Measurements from ENCODE around the gene HDGF.
"Not testable (repeated sequence)": the region's sequence is repeated elsewhere in the genome, so short reads cannot be mapped to it uniquely, and the experiment has no call there.

Gene HDGF

DNA sequence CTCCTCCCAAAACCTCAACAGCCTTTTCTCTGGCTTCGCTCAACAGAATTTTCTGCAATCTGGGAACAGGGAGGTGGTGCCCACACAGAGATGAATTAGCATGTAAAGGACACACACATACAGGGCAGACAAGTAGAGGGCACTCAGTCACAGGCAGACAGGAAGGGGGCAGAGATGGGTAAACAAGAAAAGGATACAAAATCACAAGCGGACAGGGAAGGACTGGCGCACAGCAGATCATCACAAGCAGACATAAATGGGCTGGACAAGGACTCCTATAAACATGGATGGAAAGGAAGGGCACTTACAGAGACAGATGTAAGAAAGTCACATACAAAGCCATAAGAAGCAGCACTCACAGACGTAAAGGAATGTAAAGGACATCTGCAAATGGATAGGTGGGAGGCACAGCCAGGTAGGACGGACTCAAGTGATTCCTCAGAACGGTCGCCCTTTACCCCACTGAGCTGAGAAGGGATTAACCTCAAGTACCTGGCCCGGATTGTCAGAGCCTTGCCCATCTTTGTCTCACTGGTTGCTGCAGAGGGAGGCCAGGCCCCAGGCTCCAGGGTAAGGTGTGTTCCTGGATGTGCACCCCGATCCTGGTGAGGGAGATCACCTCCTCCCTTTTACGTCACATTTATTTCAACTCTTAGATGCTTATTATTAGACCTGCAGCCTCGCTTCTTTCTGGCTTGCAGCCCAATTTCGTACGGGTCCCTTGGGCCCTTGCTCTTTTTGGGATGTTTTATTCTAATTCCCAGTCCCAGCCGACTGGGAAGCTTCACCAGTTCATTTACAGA is 15.0 kb upstream of the HDGF start:
- Histone ChIP-seq H3K27me3 (ENCODE audit: control insufficient read depth in 1 of 2, insufficient read depth in 2 of 2, low read length in 2 of 2) (no peaks in the 10 kb centered on the region), H3K9ac (ENCODE audit: low read length in 2 of 2) (peak overlapping the region; percentile 90 to 96), H3K4me3 (ENCODE audit: low read length in 2 of 2) (peak overlapping the region; percentile 97), H3K27ac (ENCODE audit: low read length) (peak overlapping the region; percentile 95), H3K36me3 (ENCODE audit: control insufficient read depth in 2 of 2, insufficient read depth in 2 of 2, low read length in 2 of 2) (peaks cover 4 to 7% of the 10 kb centered on the region in 2 donors), H3K4me1 (ENCODE audit: control insufficient read depth, insufficient read depth, low read length) (peaks cover 37% of the 10 kb centered on the region), H3K9me3 (ENCODE audit: control insufficient read depth in 2 of 2, low read length in 2 of 2) (no peaks in the 10 kb centered on the region)

DNA sequence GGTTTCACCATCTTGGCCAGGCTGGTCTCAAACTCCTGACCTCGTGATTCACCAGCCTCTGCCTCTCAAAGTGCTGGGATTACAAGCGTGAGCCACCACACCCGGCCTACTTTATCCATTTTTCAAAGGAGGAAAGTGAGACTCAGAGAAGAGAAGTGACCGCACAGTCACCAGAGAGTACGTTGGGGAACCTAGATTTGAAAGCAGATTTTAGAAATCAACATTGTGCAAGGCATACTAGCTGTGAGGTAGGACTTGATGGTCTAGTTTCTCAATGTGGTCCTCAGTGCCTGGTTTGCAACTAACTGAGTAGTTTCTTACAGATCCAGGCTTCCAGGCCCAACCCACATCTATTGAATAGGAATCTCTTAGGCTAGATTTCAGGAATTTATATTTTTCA is 14.2 kb upstream of the HDGF start:
- H3K27ac ChIP-seq (ENCODE audit: low read length) = no peak overlapping the region
- H3K27me3 ChIP-seq (ENCODE audit: control insufficient read depth in 1 of 2, insufficient read depth in 2 of 2, low read length in 2 of 2) = no peaks in the 10 kb centered on the region
- no peak overlapping the region for H3K9ac ChIP-seq (ENCODE audit: low read length in 2 of 2)
- no peaks in the 10 kb centered on the region for H3K9me3 ChIP-seq (ENCODE audit: control insufficient read depth in 2 of 2, low read length in 2 of 2)
- peaks cover 28% of the 10 kb centered on the region for H3K4me1 ChIP-seq (ENCODE audit: control insufficient read depth, insufficient read depth, low read length)
- H3K4me3 ChIP-seq (ENCODE audit: low read length in 2 of 2) = peak overlapping the region in 1 of 2 donors; percentile 97
- peaks cover 0 to 2% of the 10 kb centered on the region in 2 donors for H3K36me3 ChIP-seq (ENCODE audit: control insufficient read depth in 2 of 2, insufficient read depth in 2 of 2, low read length in 2 of 2)

DNA sequence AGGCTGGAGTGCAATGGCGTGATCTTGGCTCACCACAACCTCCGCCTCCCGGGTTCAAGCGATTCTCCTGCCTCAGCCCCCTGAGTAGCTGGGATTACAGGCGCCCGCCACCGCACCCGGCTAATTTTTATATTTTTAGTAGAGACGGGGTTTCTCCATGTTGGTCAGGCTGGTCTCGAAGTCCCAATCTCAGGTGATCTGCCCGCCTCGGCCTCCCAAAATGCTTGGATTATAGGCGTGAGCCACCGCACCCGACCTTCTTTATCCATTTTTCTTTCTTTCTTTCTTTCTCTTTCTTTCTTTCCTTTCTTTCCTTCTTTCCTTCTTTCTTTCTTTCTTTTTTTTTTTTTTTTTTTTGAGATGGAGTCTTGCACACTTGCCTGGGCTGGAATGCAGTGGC is 13.7 kb upstream of the HDGF start:
- H3K9ac ChIP-seq (ENCODE audit: low read length in 2 of 2); H3K27me3 ChIP-seq (ENCODE audit: control insufficient read depth in 1 of 2, insufficient read depth in 2 of 2, low read length in 2 of 2); H3K36me3 ChIP-seq (ENCODE audit: control insufficient read depth in 2 of 2, insufficient read depth in 2 of 2, low read length in 2 of 2); H3K27ac ChIP-seq (ENCODE audit: low read length); H3K9me3 ChIP-seq (ENCODE audit: control insufficient read depth in 2 of 2, low read length in 2 of 2); H3K4me3 ChIP-seq (ENCODE audit: low read length in 2 of 2): not testable (repeated sequence)
- peaks cover 25% of the 10 kb centered on the region for H3K4me1 ChIP-seq (ENCODE audit: control insufficient read depth, insufficient read depth, low read length)

DNA sequence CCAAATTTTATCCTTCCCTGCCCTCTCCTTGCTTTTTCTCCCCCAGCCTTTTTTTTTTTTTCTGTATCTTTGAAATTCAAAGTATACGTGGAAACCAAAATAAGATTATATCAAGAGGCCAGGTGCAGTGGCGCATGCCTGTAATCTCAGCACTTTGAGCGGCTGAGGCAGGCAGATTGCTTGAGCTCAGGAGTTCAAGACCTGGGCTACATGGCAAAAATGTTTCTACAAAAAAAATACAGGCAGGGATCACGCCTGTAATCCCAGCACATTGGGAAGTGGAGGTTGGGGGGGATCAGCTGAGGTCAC is 9.3 kb upstream of the HDGF start:
- no peaks in the 10 kb centered on the region for H3K9me3 ChIP-seq (ENCODE audit: control insufficient read depth in 2 of 2, low read length in 2 of 2)
- H3K36me3 ChIP-seq (ENCODE audit: control insufficient read depth in 2 of 2, insufficient read depth in 2 of 2, low read length in 2 of 2) = no peaks in the 10 kb centered on the region
- H3K4me1 ChIP-seq (ENCODE audit: control insufficient read depth, insufficient read depth, low read length) = no peaks in the 10 kb centered on the region
- no peak overlapping the region for H3K27ac ChIP-seq (ENCODE audit: low read length)
- H3K9ac ChIP-seq (ENCODE audit: low read length in 2 of 2) = no peak overlapping the region
- H3K4me3 ChIP-seq (ENCODE audit: low read length in 2 of 2) = no peak overlapping the region
- no peaks in the 10 kb centered on the region for H3K27me3 ChIP-seq (ENCODE audit: control insufficient read depth in 1 of 2, insufficient read depth in 2 of 2, low read length in 2 of 2)

DNA sequence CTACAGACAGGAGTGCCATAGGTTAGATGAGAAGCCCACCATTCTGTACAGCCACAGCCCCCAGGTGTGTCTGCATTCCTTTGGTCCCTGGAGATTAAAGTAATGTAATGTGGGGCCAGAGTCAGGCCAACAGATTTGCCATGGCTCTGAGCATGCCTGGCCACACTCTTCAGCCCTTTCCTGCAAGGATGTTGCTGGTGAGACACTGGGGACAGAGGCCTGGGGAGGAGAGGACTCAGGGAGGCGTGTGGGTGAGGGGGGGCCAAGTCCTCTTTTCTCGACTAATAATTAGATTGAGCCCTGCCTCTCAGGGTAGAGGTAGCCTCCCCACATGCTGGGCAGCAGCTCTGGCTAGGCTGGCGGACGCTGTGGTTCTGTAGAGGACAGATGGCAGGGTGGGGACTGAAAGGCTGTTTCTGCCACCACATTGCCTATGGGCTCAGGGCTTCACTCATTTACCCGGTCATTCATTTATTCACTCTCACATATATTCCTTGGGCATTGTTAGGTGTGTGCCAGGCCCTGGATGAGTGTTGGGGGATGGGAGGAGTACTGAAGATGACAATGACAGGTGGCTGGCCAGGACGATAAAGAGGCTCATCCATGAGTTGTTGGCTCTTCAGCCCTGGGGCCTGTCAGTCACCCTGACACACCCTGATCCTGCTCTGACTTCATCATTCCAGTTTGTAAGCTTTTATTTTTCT is 8.8 kb upstream of the HDGF start:
- no peak overlapping the region for H3K9ac ChIP-seq (ENCODE audit: low read length in 2 of 2)
- no peaks in the 10 kb centered on the region for H3K36me3 ChIP-seq (ENCODE audit: control insufficient read depth in 2 of 2, insufficient read depth in 2 of 2, low read length in 2 of 2)
- H3K4me1 ChIP-seq (ENCODE audit: control insufficient read depth, insufficient read depth, low read length) = no peaks in the 10 kb centered on the region
- H3K4me3 ChIP-seq (ENCODE audit: low read length in 2 of 2) = no peak overlapping the region
- H3K27me3 ChIP-seq (ENCODE audit: control insufficient read depth in 1 of 2, insufficient read depth in 2 of 2, low read length in 2 of 2) = no peaks in the 10 kb centered on the region
- H3K27ac ChIP-seq (ENCODE audit: low read length) = no peak overlapping the region
- no peaks in the 10 kb centered on the region for H3K9me3 ChIP-seq (ENCODE audit: control insufficient read depth in 2 of 2, low read length in 2 of 2)

DNA sequence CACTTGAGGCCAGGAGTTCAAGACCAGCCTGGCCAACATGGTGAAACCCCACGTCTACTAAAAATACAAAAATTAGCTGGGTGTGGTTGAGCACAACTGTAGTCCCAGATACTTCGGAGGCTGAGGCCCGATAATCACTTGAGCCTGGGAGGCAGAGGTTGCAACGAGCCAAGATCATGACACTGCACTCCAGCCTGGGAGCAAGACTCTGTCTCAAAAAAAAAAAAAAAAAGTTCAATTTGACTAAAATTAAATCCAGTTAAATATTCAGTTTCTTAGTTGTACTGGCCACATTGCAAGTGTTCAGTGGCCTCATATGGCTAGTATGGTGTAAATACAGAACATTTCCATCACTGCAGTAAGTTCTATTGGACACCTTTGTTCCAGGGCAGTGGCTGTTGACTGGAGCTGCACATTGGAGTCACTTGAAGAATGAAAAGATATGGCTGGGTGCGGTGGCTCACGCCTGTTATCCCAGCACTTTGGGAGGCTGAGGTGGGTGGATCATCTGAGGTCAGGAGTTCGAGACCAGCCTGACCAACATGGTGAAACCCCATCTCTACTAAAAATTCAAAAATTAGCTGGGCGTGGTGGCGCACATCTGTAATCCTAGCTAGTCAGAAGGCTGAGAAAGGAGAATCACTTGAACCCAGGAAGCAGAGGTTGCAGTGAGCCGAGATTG is 6.2 kb upstream of the HDGF start:
- H3K36me3 ChIP-seq (ENCODE audit: control insufficient read depth in 2 of 2, insufficient read depth in 2 of 2, low read length in 2 of 2); H3K4me1 ChIP-seq (ENCODE audit: control insufficient read depth, insufficient read depth, low read length); H3K9ac ChIP-seq (ENCODE audit: low read length in 2 of 2); H3K27ac ChIP-seq (ENCODE audit: low read length); H3K4me3 ChIP-seq (ENCODE audit: low read length in 2 of 2); H3K27me3 ChIP-seq (ENCODE audit: control insufficient read depth in 1 of 2, insufficient read depth in 2 of 2, low read length in 2 of 2); H3K9me3 ChIP-seq (ENCODE audit: control insufficient read depth in 2 of 2, low read length in 2 of 2): not testable (repeated sequence)

DNA sequence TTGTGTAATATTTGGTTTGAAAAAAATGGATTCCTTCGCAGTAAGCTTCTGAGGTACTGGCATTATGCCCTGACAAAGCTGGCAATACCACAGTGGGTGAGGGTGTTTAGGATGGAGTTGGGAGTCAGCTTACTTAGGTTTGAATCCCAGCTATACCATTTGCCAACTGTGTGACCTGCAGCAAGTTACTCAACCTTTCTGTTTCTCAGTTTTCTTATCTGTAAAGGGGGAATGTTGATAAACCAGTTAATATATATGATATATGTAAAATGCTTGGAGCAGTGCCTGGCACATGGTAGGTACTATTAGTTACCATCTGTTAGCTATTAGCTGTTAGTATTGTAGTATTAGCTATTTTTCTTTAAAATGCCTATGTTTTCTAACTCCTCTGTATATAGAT is 4.9 kb upstream of the HDGF start:
- no peak overlapping the region for H3K9ac ChIP-seq (ENCODE audit: low read length in 2 of 2)

DNA sequence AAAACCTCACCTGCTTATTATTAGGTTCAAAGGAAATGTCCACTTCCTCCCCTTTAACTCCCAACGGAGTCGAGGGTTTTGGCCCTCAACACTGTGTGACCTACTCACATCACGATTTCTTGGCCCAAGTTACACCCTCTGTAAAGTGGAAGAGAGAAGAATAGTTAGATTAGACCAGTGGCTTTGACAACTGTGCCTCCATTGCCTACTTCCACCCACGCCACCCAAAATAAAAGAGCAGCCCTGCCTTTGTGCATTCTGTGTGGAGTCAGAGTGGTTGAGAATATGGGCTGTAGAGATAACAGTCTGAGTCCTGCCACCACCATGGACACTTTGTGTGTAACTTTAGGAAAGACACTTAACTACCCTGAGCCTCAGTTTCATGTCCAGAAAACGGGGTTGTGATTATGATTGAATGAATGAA is 4.1 kb upstream of the HDGF start:
- H3K9ac ChIP-seq (ENCODE audit: low read length in 2 of 2) = no peak overlapping the region
- no peaks in the 10 kb centered on the region for H3K27me3 ChIP-seq (ENCODE audit: control insufficient read depth in 1 of 2, insufficient read depth in 2 of 2, low read length in 2 of 2)
- H3K9me3 ChIP-seq (ENCODE audit: control insufficient read depth in 2 of 2, low read length in 2 of 2) = no peaks in the 10 kb centered on the region
- H3K27ac ChIP-seq (ENCODE audit: low read length) = no peak overlapping the region
- no peaks in the 10 kb centered on the region for H3K36me3 ChIP-seq (ENCODE audit: control insufficient read depth in 2 of 2, insufficient read depth in 2 of 2, low read length in 2 of 2)
- peaks cover 12% of the 10 kb centered on the region for H3K4me1 ChIP-seq (ENCODE audit: control insufficient read depth, insufficient read depth, low read length)
- no peak overlapping the region for H3K4me3 ChIP-seq (ENCODE audit: low read length in 2 of 2)

More for the DNA sequence above, 4.9 kb upstream of the HDGF start:
- H3K4me3 ChIP-seq (ENCODE audit: low read length in 2 of 2) = no peak overlapping the region
- H3K36me3 ChIP-seq (ENCODE audit: control insufficient read depth in 2 of 2, insufficient read depth in 2 of 2, low read length in 2 of 2) = no peaks in the 10 kb centered on the region
- H3K9me3 ChIP-seq (ENCODE audit: control insufficient read depth in 2 of 2, low read length in 2 of 2) = no peaks in the 10 kb centered on the region
- no peak overlapping the region for H3K27ac ChIP-seq (ENCODE audit: low read length)
- peaks cover 12% of the 10 kb centered on the region for H3K4me1 ChIP-seq (ENCODE audit: control insufficient read depth, insufficient read depth, low read length)
- H3K27me3 ChIP-seq (ENCODE audit: control insufficient read depth in 1 of 2, insufficient read depth in 2 of 2, low read length in 2 of 2) = no peaks in the 10 kb centered on the region

DNA sequence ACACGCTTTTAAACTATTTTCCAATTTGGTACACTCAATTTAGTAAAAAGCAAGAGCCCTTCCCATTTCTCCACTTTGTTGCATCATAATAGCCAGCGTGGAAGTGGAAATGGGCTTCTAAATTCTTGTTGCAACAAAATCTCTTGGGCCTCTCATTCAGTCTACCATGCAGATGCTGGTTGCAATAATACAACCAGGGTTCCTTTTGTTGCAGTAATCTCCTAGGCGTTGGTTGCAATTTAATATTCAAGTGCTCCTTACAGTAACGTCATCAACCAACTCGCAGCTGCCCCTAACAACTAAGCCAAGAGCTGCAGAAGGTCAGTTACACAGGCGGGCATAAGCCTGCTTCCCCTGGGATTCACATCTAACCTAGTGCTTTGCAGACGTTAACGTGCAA is 2.7 kb upstream of the HDGF start:
- Histone ChIP-seq H3K27me3 (ENCODE audit: control insufficient read depth in 1 of 2, insufficient read depth in 2 of 2, low read length in 2 of 2) (no peaks in the 10 kb centered on the region), H3K27ac (ENCODE audit: low read length) (no peak overlapping the region), H3K4me3 (ENCODE audit: low read length in 2 of 2) (no peak overlapping the region), H3K9me3 (ENCODE audit: control insufficient read depth in 2 of 2, low read length in 2 of 2) (no peaks in the 10 kb centered on the region), H3K4me1 (ENCODE audit: control insufficient read depth, insufficient read depth, low read length) (peaks cover 25% of the 10 kb centered on the region), H3K9ac (ENCODE audit: low read length in 2 of 2) (no peak overlapping the region), H3K36me3 (ENCODE audit: control insufficient read depth in 2 of 2, insufficient read depth in 2 of 2, low read length in 2 of 2) (no peaks in the 10 kb centered on the region)

DNA sequence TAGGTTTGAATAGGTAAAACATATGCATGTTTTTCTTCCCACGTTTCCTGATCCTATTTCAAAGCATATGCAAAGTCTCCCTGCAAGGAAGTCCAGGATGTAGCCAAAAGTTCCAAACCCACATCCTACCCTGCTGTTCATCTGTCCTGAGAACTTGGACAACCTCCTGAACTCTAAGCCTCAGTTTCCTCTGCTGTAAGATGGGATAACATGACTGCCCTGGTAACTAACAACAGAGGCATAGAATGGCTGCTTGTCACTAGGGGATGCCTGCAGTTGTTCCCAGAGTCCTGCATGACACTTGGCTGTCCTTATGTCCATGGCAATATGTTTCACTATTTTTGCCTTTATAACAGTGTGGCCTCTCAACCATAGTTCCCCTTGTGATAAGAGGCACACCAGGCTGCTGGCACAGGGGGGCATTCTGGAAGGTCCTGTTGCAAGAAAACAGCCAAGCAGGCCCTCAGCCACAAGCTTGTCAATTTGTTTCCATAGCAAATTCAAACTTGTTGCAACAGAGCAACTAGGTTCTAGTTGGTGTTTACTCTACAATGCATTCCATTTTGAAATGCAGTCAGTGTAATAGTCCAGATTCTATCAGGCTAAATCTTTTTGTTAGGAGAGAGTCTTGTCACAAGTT is 1.5 kb upstream of the HDGF start:
- no peaks in the 10 kb centered on the region for H3K9me3 ChIP-seq (ENCODE audit: control insufficient read depth in 2 of 2, low read length in 2 of 2)
- H3K4me3 ChIP-seq (ENCODE audit: low read length in 2 of 2) = peak overlapping the region; percentile 90 to 95
- peak overlapping the region; percentile 18 for H3K27ac ChIP-seq (ENCODE audit: low read length)
- H3K4me1 ChIP-seq (ENCODE audit: control insufficient read depth, insufficient read depth, low read length) = peaks cover 38% of the 10 kb centered on the region
- no peaks in the 10 kb centered on the region for H3K27me3 ChIP-seq (ENCODE audit: control insufficient read depth in 1 of 2, insufficient read depth in 2 of 2, low read length in 2 of 2)
- H3K9ac ChIP-seq (ENCODE audit: low read length in 2 of 2) = peak overlapping the region; percentile 83 to 93
- H3K36me3 ChIP-seq (ENCODE audit: control insufficient read depth in 2 of 2, insufficient read depth in 2 of 2, low read length in 2 of 2) = no peaks in the 10 kb centered on the region
